ENCODE measurements around the gene FAM111B. TPM values are rescaled to one million over a fixed set of nuclear protein-coding genes. Genes with fewer than 3 reads are reported as not detected.

FAM111B gene
- total and polyA plus RNA-seq, 2 of the 4 experiments (the other 2 are of a cell fraction), result 3.2 to 9.3 TPM

GRCh38 chr11:59137190-59137589 lies 30.2 kb downstream of the FAM111B start:
- dilution Hi-C loops (cut with HindIII; ENCODE audit: low sequenced_read_pairs, unreplicated experiment), result no loop called here
- POLR2A ChIA-PET (ENCODE audit: unreplicated experiment), result no interaction called here
- no peak overlapping the region for H2BK15ac ChIP-seq (ENCODE audit: low read depth, low read length)
- H2AFZ ChIP-seq (replicated peaks; ENCODE audit: low read length, poor library complexity), result no peak overlapping the region
- no peak overlapping the region for H3K14ac ChIP-seq (replicated peaks; ENCODE audit: low read depth, low read length)
- no peak overlapping the region for H4K5ac ChIP-seq (ENCODE audit: low read depth, low read length)
- no peaks in the 10 kb centered on the region for H3K9me1 ChIP-seq (ENCODE audit: insufficient read depth, low read length)
- BruUV-seq (replicated peaks), result no TSS peak
- H4K91ac ChIP-seq (ENCODE audit: insufficient read depth, low read depth, low read length), result no peak overlapping the region
- H3K79me1 ChIP-seq (ENCODE audit: low read depth in 1 of 2, low read length in 2 of 2), result peaks cover 0 to 8% of the 10 kb centered on the region in 2 experiments; a peak in 2 of 4 replicates
- WGBS, 2 experiments (ENCODE audit: extremely low coverage in 2 of 2, insufficient read length in 1 of 2), result 100% methylated on average over 2 of the region's 17 CpGs; no CpG with 5 or more reads in 1 of the 2 experiments
- H2BK120ac ChIP-seq (ENCODE audit: low read depth, low read length), result no peak overlapping the region
- no peak overlapping the region for H3K4me2 ChIP-seq (ENCODE audit: low read depth, low read length)
- CTCF ChIA-PET, result no interaction called here
- in situ Hi-C loops (cut with MboI; ENCODE audit: low sequenced_read_pairs), result loop anchor here (5.0 kb wide), 1 partner anchor 80 kb away; no protein-coding TSS in a partner anchor
- no peak overlapping the region for H3K18ac ChIP-seq (ENCODE audit: low read depth, low read length)
- no peak for DNase-seq
- no peaks in the 10 kb centered on the region for H3K9me3 ChIP-seq (ENCODE audit: control insufficient read depth, insufficient read depth, low read length)
- no peak overlapping the region for H2BK5ac ChIP-seq (ENCODE audit: low read depth, low read length, poor library complexity, severe bottlenecking)
- no peak overlapping the region for H3K4me3 ChIP-seq (ENCODE audit: insufficient read depth, low read depth, low read length)
- H4K20me1 ChIP-seq (ENCODE audit: insufficient read depth, low read length), result no peaks in the 10 kb centered on the region
- H3K36me3 ChIP-seq (ENCODE audit: control insufficient read depth, insufficient read depth, low read length), result peaks cover 5% of the 10 kb centered on the region
- no peak overlapping the region for H3K23ac ChIP-seq (ENCODE audit: low read depth, low read length)
- intact Hi-C loops (cut with micrococcal nuclease), result loop anchor here (5.0 kb wide), 1 partner anchor 485 kb away; no protein-coding TSS in a partner anchor
- H2AK9ac ChIP-seq (replicated peaks; ENCODE audit: low read depth, low read length, poor library complexity), result no peak overlapping the region
- H2BK20ac ChIP-seq (ENCODE audit: low read depth, low read length), result no peak overlapping the region
- H3K56ac ChIP-seq (ENCODE audit: extremely low read depth, insufficient read depth, low read length), result no peak overlapping the region
- TF ChIP-seq CHD1 (IDR thresholded peaks at IDR 0.05; ENCODE audit: low read depth, low read length) (no peak), CTCF (conservative IDR thresholded peaks at IDR 0.05; ENCODE audit: low read depth, low read length) (no peak), NFE2L2 (IDR thresholded peaks at IDR 0.05; ENCODE audit: low read depth, low read length) (no peak), POLR2A (IDR thresholded peaks at IDR 0.05; ENCODE audit: low read depth, low read length) (no peak), RAD21 (IDR thresholded peaks at IDR 0.05; ENCODE audit: low read length) (no peak), RFX5 (IDR thresholded peaks at IDR 0.05; ENCODE audit: low read depth, low read length) (no peak), MXI1 (IDR thresholded peaks at IDR 0.05; ENCODE audit: borderline replicate concordance, low read depth, low read length) (no peak), SMC3 (IDR thresholded peaks at IDR 0.05; ENCODE audit: low read depth, low read length) (no peak), USF2 (IDR thresholded peaks at IDR 0.05; ENCODE audit: low read depth, low read length) (no peak), RCOR1 (IDR thresholded peaks at IDR 0.05; ENCODE audit: insufficient replicate concordance, low read length) (no peak), ELK1 (IDR thresholded peaks at IDR 0.05; ENCODE audit: borderline replicate concordance, low read depth, low read length) (no peak), CEBPB (IDR thresholded peaks at IDR 0.05; ENCODE audit: low read depth, low read length) (no peak), MAFK (IDR thresholded peaks at IDR 0.05; ENCODE audit: low read depth, low read length) (no peak), BHLHE40 (IDR thresholded peaks at IDR 0.05; ENCODE audit: low read depth, low read length) (no peak), MAZ (IDR thresholded peaks at IDR 0.05; ENCODE audit: borderline replicate concordance, low read depth, low read length) (no peak), FOS (IDR thresholded peaks at IDR 0.05; ENCODE audit: low read depth, low read length) (no peak)
- no peak overlapping the region for H3K9ac ChIP-seq (ENCODE audit: low read depth, low read length)
- H3K4me1 ChIP-seq (ENCODE audit: control insufficient read depth, insufficient read depth, low read length), result no peaks in the 10 kb centered on the region
- no peak overlapping the region for H3K4ac ChIP-seq (ENCODE audit: low read depth, low read length)
- no peak overlapping the region for H3K27ac ChIP-seq (ENCODE audit: insufficient read depth, low read length)
- H3K27me3 ChIP-seq (ENCODE audit: control insufficient read depth, insufficient read depth, low read length), result no peaks in the 10 kb centered on the region
- H2AK5ac ChIP-seq (ENCODE audit: low read depth, low read length), result no peak overlapping the region
- H4K8ac ChIP-seq (ENCODE audit: low read depth in 2 of 2, low read length in 2 of 2), result no peak overlapping the region
- no peak for ATAC-seq (ENCODE audit: low read depth)
